Stimulated activated CD4-positive, alpha-beta T cell treated with anti-CD3 and anti-CD28 coated beads, TNF-alpha, amount 100 ng/mL, for 24 hours (primary cell): ENCODE measurements around the gene CHURC1.
"Not testable (repeated sequence)": the region's sequence is repeated elsewhere in the genome, so short reads cannot be mapped to it uniquely, and the experiment has no call there.

Source experiments
- DNase-seq, 3 experiments: peaks; one replicate each; pipeline ENCODE4 v3.0.0-alpha.2; 2020; ENCODE audit warnings: low read depth in 3 of 3

CHURC1 gene

GRCh38 chr14:64910847-64911495 is 3.3 kb upstream of the CHURC1 start:
- DNase-seq = no peak

GRCh38 chr14:64912261-64912660 is 2.0 kb upstream of the CHURC1 start:
- no peak for DNase-seq

GRCh38 chr14:64913477-64913876 is 778 bp upstream of the CHURC1 start:
- DNase-seq = not testable (repeated sequence)

- no peak for DNase-seq
Observed at GRCh38 chr14:64915029-64915424, 772 bp downstream of the CHURC1 start.

DNA sequence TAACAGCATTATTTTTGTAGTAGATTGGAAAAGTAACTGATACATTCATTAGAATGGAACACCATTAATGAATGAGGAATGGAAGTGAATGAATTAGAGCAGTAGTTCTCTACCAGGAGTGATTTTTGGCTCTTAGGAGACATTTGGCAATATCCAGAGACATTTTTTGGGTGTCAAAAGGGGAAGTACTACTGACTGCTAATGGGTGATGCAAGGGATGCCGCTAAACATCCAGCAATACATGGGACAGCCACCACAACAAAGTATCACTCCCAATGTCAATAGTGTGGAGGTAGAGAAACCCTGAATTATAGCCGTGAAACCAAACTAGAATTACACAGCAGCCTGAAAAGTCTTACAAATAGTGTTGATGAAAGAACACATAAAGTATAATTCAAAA is 1.5 kb downstream of the CHURC1 start:
- DNase-seq = no peak

- no peak for DNase-seq
Observed at GRCh38 chr14:64918216-64918615, 4.0 kb downstream of the CHURC1 start.

DNA sequence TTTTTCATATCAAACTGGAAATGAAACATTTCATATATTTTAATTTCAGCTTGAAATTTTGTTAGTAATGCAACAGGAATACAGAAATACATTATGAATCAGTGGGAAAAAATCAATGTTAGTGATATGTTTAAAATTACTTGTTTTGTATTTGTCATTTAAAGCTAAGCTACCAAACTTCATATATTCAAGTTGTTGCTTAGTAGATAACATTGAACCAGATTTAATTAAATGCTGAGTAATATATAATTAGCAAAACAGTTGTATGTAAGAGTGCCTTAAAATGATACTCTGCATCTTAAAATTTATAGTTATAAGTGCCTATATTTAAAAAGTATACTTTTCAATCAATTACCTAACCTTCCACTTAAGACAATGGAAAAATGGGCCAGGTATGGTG is 5.0 kb downstream of the CHURC1 start:
- DNase-seq = no peak

- DNase-seq = no peak
Observed at GRCh38 chr14:64919618-64920017, 5.4 kb downstream of the CHURC1 start.

DNA sequence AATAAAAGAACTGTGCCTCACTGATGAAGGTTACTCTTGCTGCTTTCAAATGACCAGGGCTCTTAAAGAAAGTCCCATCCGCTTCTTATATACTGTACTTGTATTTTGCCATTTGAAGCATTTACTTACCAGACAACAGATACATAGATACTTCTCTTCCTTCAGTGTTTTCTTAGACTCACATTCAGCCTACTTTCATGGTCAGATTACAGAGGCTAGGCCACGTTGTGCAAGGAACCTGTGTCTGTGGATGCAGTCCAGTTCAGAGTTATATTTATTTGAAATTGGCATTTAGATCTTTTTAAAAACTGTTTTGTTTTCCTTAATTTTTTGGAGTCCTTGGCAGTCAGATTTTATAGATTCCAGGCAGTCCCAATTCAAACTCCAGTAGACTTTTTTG is 6.2 kb downstream of the CHURC1 start:
- DNase-seq = no peak

DNA sequence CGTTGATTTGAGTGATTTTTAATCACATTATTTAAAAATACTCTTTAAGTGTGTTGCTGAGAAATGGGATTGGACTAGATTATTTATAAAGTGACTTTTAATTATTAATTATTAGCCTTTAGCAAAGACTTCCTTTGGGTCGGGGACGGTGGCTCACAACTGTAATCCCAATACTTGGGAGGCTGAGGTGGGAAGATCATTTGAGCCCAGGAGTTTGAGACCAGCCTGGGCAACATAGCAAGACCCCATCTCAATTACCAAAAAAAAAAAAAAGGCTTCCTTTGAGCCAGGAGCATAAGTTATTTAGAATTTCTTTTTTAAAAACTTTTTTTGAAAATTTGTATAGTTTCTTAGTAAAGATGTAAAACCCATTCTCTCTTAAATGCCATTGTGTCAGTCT is 8.8 kb downstream of the CHURC1 start:
- DNase-seq = no peak

DNA sequence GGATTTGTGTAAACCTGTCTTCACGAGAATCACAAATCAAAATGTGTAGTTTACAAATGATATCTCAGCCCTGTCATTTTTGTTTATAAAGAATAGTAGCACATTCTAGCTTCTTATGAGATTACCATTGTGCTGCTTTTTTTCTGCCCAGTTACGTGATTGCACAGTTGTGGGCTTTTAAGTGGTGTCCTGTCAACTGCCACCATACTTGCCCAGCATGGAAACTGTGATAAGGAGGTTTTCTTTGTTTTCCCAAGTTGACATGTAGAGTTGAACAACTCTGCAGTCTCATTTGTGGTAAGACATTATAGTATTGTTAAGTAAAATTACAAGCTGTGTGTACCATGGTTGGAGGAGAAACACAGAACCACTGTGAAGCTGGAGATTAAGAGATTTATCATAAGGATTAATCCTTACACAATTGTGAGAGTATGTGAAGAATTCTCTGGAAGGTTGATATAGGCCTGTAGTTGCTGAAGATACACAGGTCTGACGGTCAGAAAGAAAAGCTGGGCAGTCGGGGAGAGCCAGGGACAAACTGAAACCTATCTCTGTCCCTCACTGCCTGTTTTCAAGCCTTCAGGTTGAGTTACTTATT is 12.2 kb downstream of the CHURC1 start:
- DNase-seq = no peak

- no peak for DNase-seq
Observed at GRCh38 chr14:64927031-64927430, 12.8 kb downstream of the CHURC1 start.

DNA sequence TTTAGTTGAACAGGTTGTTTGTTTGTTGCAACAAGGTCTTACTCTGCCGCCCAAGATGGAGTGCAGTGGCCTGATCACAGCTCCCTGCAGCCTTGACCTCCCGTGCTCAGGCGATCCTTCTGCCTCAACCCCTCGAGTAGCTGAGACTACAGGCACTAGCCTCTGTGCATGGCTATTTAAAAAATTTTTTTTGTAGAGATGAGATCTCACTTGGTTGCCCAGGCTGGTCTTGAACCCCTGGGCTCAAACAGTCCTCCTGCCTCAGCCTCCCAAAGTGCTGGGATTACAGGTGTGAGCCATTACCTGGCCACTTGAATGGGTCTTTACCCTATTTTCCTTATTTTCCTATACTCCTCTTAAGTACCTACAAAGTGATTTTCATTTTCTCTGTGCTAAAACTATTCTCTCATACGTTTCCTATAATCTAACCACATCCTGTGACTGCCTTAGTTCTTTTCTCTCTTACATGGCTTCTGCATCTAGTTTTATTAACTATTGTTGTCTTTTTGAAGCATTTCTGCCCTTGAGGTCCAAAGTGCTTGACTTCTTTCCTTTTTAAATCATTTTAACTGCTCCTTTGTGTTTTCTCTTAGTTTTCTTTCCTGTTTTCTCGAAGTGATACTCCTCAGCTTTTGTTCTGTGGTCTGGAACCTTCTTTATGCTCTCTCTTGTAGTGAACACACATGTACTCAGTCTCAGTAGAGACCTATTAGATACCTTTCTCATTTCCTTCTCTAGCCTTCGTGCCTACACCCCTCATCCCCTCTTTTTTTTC is 14.2 kb downstream of the CHURC1 start:
- DNase-seq = no peak

DNA sequence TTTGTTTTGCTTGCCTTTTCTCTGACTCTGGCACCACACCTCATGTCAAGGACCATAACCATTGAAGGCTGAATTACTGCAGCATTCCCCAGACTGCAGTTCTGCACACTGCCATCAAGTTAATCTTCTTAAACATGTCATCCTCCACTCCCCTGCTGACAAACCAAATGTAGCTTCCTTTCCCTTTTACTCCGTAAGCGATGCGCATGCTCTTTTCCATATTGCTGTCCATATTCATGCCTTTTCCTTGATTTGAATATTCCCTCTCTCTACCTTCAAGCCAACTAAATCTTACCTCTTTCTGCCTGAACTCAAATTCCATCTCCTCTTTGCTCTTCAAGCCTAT is 14.7 kb downstream of the CHURC1 start:
- no peak for DNase-seq

DNA sequence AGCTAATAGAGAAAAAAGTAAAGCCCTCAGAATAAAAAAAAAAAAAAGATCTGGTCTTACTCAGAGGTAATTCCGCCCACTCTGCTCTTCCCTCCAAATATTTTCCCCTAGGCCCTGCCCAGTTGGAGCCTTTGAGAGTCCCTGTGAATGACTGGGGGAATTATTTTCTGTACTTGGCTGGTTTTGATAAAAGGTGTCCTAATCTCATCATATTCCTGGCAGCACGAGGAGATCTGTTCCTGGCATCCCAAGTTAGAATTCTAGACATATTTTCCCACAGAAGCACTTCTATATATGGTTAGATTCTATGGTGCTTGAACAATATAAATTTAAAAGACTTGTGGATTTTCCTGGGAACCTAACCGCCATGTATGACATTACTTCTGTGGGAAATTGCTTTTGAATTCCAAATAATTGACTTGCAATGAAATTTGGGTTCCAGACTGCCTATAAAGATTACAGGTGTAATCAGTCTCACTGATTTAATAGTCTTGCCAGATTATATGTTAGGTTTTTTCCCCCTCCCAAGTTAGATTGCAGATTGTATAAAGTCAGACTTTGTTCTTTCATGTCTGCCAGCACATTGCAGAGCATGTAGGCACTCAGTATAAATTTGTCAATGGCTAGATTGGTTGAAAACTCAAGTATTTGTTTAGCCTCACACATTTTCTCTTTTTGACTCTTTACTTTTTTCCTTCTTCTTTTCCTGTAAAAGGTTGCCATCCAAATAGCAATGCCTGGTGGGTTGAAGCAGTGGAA is 16.0 kb downstream of the CHURC1 start:
- DNase-seq = no peak

GRCh38 chr14:64931123-64931522 is 16.9 kb downstream of the CHURC1 start:
- DNase-seq = no peak

GRCh38 chr14:64932231-64932630 is 18.0 kb downstream of the CHURC1 start:
- no peak for DNase-seq

GRCh38 chr14:64934338-64934929 is 20.2 kb downstream of the CHURC1 start:
- no peak for DNase-seq

DNA sequence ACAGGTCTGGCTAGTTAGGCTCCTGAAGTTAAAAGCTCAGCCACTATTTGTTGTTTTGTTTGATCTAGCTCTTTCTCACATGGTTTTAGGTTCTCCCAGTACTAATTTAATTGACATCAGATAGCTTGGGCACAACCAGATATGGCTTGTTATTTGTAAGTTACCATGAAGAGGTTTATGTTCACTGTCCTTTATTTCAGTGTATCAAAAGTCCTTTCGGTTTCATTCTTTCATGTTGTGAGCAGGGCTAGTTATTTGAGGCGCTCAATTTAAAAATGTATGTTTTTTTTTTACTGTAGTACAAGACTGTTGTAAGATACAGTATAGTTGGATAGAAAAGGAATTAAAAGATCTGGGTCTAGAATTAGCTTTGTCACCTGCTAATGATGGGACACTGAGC is 21.3 kb downstream of the CHURC1 start:
- no peak for DNase-seq

DNA sequence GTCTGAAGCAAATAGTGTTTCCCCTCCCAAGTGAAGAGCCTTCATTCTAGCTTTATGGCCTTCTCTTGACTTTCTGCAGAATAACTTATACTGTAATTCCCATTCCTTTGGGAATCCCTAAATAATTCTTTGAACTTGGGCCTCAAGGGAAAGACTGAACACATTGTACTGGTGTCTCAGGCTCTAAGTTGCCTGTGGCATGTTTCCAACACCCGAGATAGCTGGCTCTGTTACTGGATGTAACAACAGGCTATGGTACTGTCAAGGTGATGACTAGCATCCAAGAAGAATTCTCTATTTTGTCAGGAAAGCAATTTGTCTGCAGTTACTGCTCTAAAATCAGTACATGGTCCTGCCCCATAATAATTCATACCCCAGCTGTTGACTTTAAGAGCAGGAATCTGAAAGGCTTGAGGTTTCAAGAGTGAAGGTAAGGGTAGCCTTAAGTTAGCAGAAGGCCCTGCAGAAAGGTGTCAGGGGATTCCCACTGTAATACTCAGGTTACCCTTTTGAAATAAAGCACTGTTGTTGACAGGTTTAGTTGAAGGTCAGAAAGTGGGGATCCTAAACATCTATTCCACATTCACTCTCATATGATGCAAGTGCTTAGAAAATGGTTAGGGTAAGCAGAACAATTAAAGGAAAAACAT is 23.0 kb downstream of the CHURC1 start:
- no peak for DNase-seq

GRCh38 chr14:64937821-64938193 is 23.6 kb downstream of the CHURC1 start:
- no peak for DNase-seq
